DLD1 (cell line): Measurements from ENCODE around the gene XRCC1.

Source experiments
- in situ Hi-C: cut with HindIII; loops from 2 replicates; pipeline ENCODE4 v1.10.0; 2017; ENCODE audit warnings: low sequenced_read_pairs

Gene XRCC1

GRCh38 chr19:43546581-43546980 lies 28.7 kb downstream of the XRCC1 start:
- in situ Hi-C loops: loop anchor here (25.0 kb wide), 1 partner anchor 109 kb away; no protein-coding TSS in a partner anchor

- in situ Hi-C loops: loop anchor here (25.0 kb wide), 1 partner anchor 109 kb away; no protein-coding TSS in a partner anchor
Measured at GRCh38 chr19:43545981-43546380, 29.3 kb downstream of the XRCC1 start.

- in situ Hi-C loops: loop anchor here (25.0 kb wide), 1 partner anchor 108 kb away; no protein-coding TSS in a partner anchor
Measured at GRCh38 chr19:43545276-43545675, 30.1 kb downstream of the XRCC1 start.

GRCh38 chr19:43544077-43544476 lies 31.2 kb downstream of the XRCC1 start:
- in situ Hi-C loops: loop anchor here (25.0 kb wide), 1 partner anchor 107 kb away; no protein-coding TSS in a partner anchor

GRCh38 chr19:43541920-43542650 lies 33.2 kb downstream of the XRCC1 start:
- in situ Hi-C loops: loop anchor here (25.0 kb wide), 1 partner anchor 105 kb away; no protein-coding TSS in a partner anchor

GRCh38 chr19:43540381-43540780 lies 34.9 kb downstream of the XRCC1 start:
- in situ Hi-C loops: loop anchor here (25.0 kb wide), 1 partner anchor 103 kb away; no protein-coding TSS in a partner anchor

GRCh38 chr19:43538922-43539321 lies 36.4 kb downstream of the XRCC1 start:
- in situ Hi-C loops: loop anchor here (25.0 kb wide), 1 partner anchor 102 kb away; no protein-coding TSS in a partner anchor

- in situ Hi-C loops: loop anchor here (25.0 kb wide), 1 partner anchor 98 kb away; no protein-coding TSS in a partner anchor
Measured at GRCh38 chr19:43534816-43535761, 40.2 kb downstream of the XRCC1 start.

- in situ Hi-C loops: loop anchor here (25.0 kb wide), 1 partner anchor 97 kb away; no protein-coding TSS in a partner anchor
Measured at GRCh38 chr19:43534305-43534815, 41.0 kb downstream of the XRCC1 start.

- in situ Hi-C loops: loop anchor here (25.0 kb wide), 1 partner anchor 96 kb away; no protein-coding TSS in a partner anchor
Measured at GRCh38 chr19:43533546-43534304, 41.6 kb downstream of the XRCC1 start.

- in situ Hi-C loops: loop anchor here (25.0 kb wide), 1 partner anchor 96 kb away; no protein-coding TSS in a partner anchor
Measured at GRCh38 chr19:43532962-43533545, 42.3 kb downstream of the XRCC1 start, which contains the start of gene ZNF575. Gene ZNF575 (plus strand): TSS chr19:43533188. CDS start chr19:43534423, 1,235 bp downstream.

- in situ Hi-C loops: loop anchor here (25.0 kb wide), 1 partner anchor 95 kb away; no protein-coding TSS in a partner anchor
Measured at GRCh38 chr19:43532571-43532961, 42.8 kb downstream of the XRCC1 start.

- in situ Hi-C loops: loop anchor here (25.0 kb wide), 1 partner anchor 91 kb away; no protein-coding TSS in a partner anchor
Measured at GRCh38 chr19:43527860-43528622, 47.3 kb downstream of the XRCC1 start.

- in situ Hi-C loops: loop anchor here (25.0 kb wide), 1 partner anchor 90 kb away; no protein-coding TSS in a partner anchor
Measured at GRCh38 chr19:43526884-43527859, 48.2 kb downstream of the XRCC1 start, which contains the start of gene ETHE1. Gene ETHE1 (minus strand): TSS chr19:43527201. CDS start chr19:43527177, 24 bp downstream.

GRCh38 chr19:43525836-43526771 lies 49.2 kb downstream of the XRCC1 start:
- in situ Hi-C loops: loop anchor here (25.0 kb wide), 1 partner anchor 89 kb away; no protein-coding TSS in a partner anchor
